ENCODE results near the gene SGCE. TPM values are rescaled to one million over a fixed set of nuclear protein-coding genes. Genes with fewer than 3 reads are reported as not detected.
A peak's percentile ranks its signal among the peaks of the same experiment; 100 is the strongest.

The SGCE gene
- total and polyA plus RNA-seq, 10 of the 15 experiments (the other 5 are each of a cell fraction or from before 2014, with no cell fraction given) = 30.5 to 80.1 (median 49.2) TPM

GRCh38 chr7:94658826-94659225, 2.9 kb upstream of the SGCE start:
- H3K9ac ChIP-seq (ENCODE audit: control insufficient read depth, insufficient read depth, low read length) = no peak overlapping the region
- 45% methylated on average over 2 of the region's 2 CpGs for WGBS (ENCODE audit: insufficient coverage, insufficient replicate concordance, low lambda C conversion rate, missing lambda C conversion rate)
- FAIRE-seq = no peak
- TF ChIP-seq, protein P1, sequence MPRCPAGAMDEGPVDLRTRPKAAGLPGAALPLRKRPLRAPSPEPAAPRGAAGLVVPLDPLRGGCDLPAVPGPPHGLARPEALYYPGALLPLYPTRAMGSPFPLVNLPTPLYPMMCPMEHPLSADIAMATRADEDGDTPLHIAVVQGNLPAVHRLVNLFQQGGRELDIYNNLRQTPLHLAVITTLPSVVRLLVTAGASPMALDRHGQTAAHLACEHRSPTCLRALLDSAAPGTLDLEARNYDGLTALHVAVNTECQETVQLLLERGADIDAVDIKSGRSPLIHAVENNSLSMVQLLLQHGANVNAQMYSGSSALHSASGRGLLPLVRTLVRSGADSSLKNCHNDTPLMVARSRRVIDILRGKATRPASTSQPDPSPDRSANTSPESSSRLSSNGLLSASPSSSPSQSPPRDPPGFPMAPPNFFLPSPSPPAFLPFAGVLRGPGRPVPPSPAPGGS (IDR thresholded peaks at IDR 0.05; ENCODE audit: borderline replicate concordance, insufficient read depth, low read depth, low read length, poor library complexity, severe bottlenecking) = no peak
- no peak for TF ChIP-seq ZBED1 (IDR thresholded peaks at IDR 0.05; ENCODE audit: borderline replicate concordance)
- TF ChIP-seq MLLT1 (IDR thresholded peaks at IDR 0.05) = no peak
- no peak for TF ChIP-seq HDAC2 (IDR thresholded peaks at IDR 0.05)
- no peak for TF ChIP-seq NFYA (IDR thresholded peaks at IDR 0.05; ENCODE audit: borderline replicate concordance, low read depth, low read length)
- no peak for TF ChIP-seq NR2F1 (conservative IDR thresholded peaks at IDR 0.05)
- TF ChIP-seq HDGF (IDR thresholded peaks at IDR 0.05) = no peak
- TF ChIP-seq, protein P2, sequence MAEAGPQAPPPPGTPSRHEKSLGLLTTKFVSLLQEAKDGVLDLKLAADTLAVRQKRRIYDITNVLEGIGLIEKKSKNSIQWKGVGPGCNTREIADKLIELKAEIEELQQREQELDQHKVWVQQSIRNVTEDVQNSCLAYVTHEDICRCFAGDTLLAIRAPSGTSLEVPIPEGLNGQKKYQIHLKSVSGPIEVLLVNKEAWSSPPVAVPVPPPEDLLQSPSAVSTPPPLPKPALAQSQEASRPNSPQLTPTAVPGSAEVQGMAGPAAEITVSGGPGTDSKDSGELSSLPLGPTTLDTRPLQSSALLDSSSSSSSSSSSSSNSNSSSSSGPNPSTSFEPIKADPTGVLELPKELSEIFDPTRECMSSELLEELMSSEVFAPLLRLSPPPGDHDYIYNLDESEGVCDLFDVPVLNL (IDR thresholded peaks at IDR 0.05; ENCODE audit: low read depth, low read length) = no peak
- TF ChIP-seq, protein P3, sequence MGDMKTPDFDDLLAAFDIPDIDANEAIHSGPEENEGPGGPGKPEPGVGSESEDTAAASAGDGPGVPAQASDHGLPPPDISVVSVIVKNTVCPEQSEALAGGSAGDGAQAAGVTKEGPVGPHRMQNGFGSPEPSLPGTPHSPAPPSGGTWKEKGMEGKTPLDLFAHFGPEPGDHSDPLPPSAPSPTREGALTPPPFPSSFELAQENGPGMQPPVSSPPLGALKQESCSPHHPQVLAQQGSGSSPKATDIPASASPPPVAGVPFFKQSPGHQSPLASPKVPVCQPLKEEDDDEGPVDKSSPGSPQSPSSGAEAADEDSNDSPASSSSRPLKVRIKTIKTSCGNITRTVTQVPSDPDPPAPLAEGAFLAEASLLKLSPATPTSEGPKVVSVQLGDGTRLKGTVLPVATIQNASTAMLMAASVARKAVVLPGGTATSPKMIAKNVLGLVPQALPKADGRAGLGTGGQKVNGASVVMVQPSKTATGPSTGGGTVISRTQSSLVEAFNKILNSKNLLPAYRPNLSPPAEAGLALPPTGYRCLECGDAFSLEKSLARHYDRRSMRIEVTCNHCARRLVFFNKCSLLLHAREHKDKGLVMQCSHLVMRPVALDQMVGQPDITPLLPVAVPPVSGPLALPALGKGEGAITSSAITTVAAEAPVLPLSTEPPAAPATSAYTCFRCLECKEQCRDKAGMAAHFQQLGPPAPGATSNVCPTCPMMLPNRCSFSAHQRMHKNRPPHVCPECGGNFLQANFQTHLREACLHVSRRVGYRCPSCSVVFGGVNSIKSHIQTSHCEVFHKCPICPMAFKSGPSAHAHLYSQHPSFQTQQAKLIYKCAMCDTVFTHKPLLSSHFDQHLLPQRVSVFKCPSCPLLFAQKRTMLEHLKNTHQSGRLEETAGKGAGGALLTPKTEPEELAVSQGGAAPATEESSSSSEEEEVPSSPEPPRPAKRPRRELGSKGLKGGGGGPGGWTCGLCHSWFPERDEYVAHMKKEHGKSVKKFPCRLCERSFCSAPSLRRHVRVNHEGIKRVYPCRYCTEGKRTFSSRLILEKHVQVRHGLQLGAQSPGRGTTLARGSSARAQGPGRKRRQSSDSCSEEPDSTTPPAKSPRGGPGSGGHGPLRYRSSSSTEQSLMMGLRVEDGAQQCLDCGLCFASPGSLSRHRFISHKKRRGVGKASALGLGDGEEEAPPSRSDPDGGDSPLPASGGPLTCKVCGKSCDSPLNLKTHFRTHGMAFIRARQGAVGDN (IDR thresholded peaks at IDR 0.05) = no peak
- TF ChIP-seq POU2F2 (IDR thresholded peaks at IDR 0.05; ENCODE audit: borderline replicate concordance, low read depth, low read length) = no peak
- TF ChIP-seq PML (IDR thresholded peaks at IDR 0.05; ENCODE audit: low read length) = no peak
- TF ChIP-seq SUZ12 (IDR thresholded peaks at IDR 0.05; ENCODE audit: unreplicated experiment) = no peak
- TF ChIP-seq, protein P4, sequence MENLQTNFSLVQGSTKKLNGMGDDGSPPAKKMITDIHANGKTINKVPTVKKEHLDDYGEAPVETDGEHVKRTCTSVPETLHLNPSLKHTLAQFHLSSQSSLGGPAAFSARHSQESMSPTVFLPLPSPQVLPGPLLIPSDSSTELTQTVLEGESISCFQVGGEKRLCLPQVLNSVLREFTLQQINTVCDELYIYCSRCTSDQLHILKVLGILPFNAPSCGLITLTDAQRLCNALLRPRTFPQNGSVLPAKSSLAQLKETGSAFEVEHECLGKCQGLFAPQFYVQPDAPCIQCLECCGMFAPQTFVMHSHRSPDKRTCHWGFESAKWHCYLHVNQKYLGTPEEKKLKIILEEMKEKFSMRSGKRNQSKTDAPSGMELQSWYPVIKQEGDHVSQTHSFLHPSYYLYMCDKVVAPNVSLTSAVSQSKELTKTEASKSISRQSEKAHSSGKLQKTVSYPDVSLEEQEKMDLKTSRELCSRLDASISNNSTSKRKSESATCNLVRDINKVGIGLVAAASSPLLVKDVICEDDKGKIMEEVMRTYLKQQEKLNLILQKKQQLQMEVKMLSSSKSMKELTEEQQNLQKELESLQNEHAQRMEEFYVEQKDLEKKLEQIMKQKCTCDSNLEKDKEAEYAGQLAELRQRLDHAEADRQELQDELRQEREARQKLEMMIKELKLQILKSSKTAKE (IDR thresholded peaks at IDR 0.05; ENCODE audit: low read depth, poor library complexity, severe bottlenecking) = no peak

More at GRCh38 chr7:94658826-94659225, 2.9 kb upstream of the SGCE start:
- in situ Hi-C loops (cut with MboI) (no loop called here), intact Hi-C loops (cut with micrococcal nuclease; ENCODE audit: unreplicated experiment) (loop anchor here (5.0 to 10.0 kb wide), 3 partner anchors 147 to 1026 kb away; no protein-coding TSS in a partner anchor)
- Histone ChIP-seq H3K4me3 (no peak overlapping the region; the same call in 1 of the 2 replicates), H2AFZ (ENCODE audit: control insufficient read depth, low read depth, low read length) (no peak overlapping the region; the same call in 1 of the 2 replicates), H3K4me1 (ENCODE audit: control insufficient read depth, insufficient read depth, low read length) (no peaks in the 10 kb centered on the region; the same call in 1 of the 2 replicates), H3K27me3 (replicated peaks in 1 of 2; ENCODE audit: control insufficient read depth in 2 of 2, insufficient read depth in 2 of 2, low read length in 1 of 2) (no peaks in the 10 kb centered on the region), H3K79me2 (ENCODE audit: control insufficient read depth, insufficient read depth, low read length) (peaks cover 5% of the 10 kb centered on the region), H3K36me3 (ENCODE audit: control insufficient read depth in 2 of 2, insufficient read depth in 2 of 2, low read length in 1 of 2) (no peaks in the 10 kb centered on the region), H3K27ac (ENCODE audit: control insufficient read depth, insufficient read depth) (no peak overlapping the region), H4K20me1 (ENCODE audit: control insufficient read depth, insufficient read depth) (no peaks in the 10 kb centered on the region), H3K4me2 (ENCODE audit: control insufficient read depth, insufficient read depth) (peak overlapping the region; percentile 54), H3K9me3 (replicated peaks; ENCODE audit: control insufficient read depth, insufficient read depth, low read length) (no peaks in the 10 kb centered on the region; the same call in 2 of the 3 replicates)
- DNase-seq (ENCODE audit: low read depth, low spot score) = no peak
- SMC1A ChIA-PET (ENCODE audit: uncharacterized antibody, unreplicated experiment) = interaction anchor here (0.6 to 2.7 kb wide), 12 partner anchors 10 to 870 kb away, joined by 3 to 12 read pairs (median 4); no protein-coding TSS in a partner anchor
- POLR2A ChIA-PET = interaction anchor here (0.9 to 3.0 kb wide), 2 partner anchors 148 to 841 kb away, joined by 6 to 9 read pairs; partner anchors contain the start of gene CASD1
- no TSS peak for BruUV-seq (replicated peaks)
- CTCF ChIA-PET = interaction anchor here (0.8 to 3.0 kb wide), 6 partner anchors 28 to 1183 kb away, joined by 3 to 28 read pairs (median 4); no protein-coding TSS in a partner anchor
- ATAC-seq = no peak
- RAD21 ChIA-PET (ENCODE audit: unreplicated experiment) = interaction anchor here (0.9 to 6.0 kb wide), 6 partner anchors 9 to 842 kb away, joined by 3 to 92 read pairs (median 4); no protein-coding TSS in a partner anchor

All from GM12878 (cell line).